ENCODE measurements around the gene PEBP1. TPM values are rescaled to one million over a fixed set of nuclear protein-coding genes. Genes with fewer than 3 reads are reported as not detected.
A peak's percentile ranks its signal among the peaks of the same experiment; 100 is the strongest.

Gene PEBP1
- total RNA-seq, 1 experiment from 2014 or later: 189 TPM

DNA sequence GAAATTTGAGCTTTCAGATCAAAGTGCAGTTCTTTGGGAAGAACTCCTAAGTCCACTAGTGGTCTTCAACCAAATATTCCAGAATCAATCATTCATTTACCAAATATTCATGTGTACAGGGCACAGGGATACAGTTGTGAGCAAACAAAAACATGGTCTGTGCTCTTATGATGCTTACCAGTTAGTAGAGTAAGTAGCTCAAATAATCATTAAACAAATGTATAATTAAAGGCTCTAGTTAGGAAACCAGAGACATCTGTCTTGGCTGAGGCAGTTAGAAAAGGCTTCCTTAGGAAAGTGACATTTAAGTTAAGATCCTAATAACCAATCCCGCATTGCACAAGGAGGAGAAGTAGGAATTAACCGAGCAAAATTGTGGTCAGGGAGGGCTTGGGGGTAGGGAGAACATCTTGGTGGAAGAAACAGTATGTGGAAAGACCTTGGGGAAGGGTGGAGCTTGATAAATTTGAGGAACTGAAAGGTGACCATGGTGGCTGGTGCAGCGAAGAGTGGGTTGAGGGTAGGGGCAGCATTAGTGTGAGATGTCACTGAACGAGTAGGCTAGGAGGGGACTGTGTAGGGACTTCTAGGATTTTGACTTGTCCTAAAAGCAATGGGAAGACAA, 40.0 kb downstream of the PEBP1 start:
- H4K20me1 ChIP-seq (ENCODE audit: insufficient read depth): no peaks in the 10 kb centered on the region
- no peaks in the 10 kb centered on the region for H3K9me3 ChIP-seq (ENCODE audit: insufficient read depth, low read depth)
- no peak overlapping the region for H2AFZ ChIP-seq
- H3F3A ChIP-seq (ENCODE audit: insufficient read depth, low read depth): no peaks in the 10 kb centered on the region
- POLR2A ChIA-PET (ENCODE audit: unreplicated experiment): interaction anchor here (0.7 kb wide), 1 partner anchor 200 kb away, joined by 6 read pairs; no protein-coding TSS in a partner anchor
- DNase-seq: no peak
- H3K36me3 ChIP-seq (ENCODE audit: low read depth): peaks cover 14% of the 10 kb centered on the region; the same call in 1 of the 2 replicates
- CTCF ChIA-PET: no interaction called here
- no peak overlapping the region for H3K4me2 ChIP-seq
- H3K9me2 ChIP-seq (ENCODE audit: insufficient read depth): no peaks in the 10 kb centered on the region
- H3K27ac ChIP-seq: no peak overlapping the region
- no peaks in the 10 kb centered on the region for H3K27me3 ChIP-seq (ENCODE audit: insufficient read depth, low read depth)
- no peak for TF ChIP-seq CTCF (conservative IDR thresholded peaks at IDR 0.05)
- no TSS peak for BruUV-seq (replicated peaks)
- H3K4me3 ChIP-seq: no peak overlapping the region
- no peaks in the 10 kb centered on the region for H3K4me1 ChIP-seq (replicated peaks; ENCODE audit: insufficient read depth)
- no peaks in the 10 kb centered on the region for H3K79me2 ChIP-seq (ENCODE audit: low read depth)
- intact Hi-C loops (cut with micrococcal nuclease; ENCODE audit: unreplicated experiment): no loop called here

DNA sequence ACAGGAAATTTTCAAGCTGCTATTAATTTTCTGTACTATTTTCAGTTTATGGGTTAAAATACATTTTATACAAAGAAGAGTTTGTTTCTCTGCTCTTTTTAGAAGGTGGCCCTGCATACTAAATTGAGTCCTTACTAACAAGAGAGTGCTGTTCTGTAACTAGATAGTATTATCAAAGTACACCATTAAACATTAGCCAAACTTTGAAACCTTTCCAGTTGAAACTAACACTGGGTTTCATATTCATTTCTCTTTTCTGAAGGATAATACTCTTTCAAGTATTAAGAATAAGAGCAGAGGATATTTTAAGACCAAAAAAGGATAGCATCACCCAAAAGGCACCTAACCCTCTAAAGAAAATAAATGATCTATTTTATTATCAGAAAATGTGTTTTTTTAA, 47.2 kb downstream of the PEBP1 start:
- Histone ChIP-seq H3F3A (ENCODE audit: insufficient read depth, low read depth) (peaks cover 8% of the 10 kb centered on the region; the same call in 1 of the 2 replicates), H3K27ac (peak overlapping the region; percentile 55), H4K20me1 (ENCODE audit: insufficient read depth) (no peaks in the 10 kb centered on the region), H3K27me3 (ENCODE audit: insufficient read depth, low read depth) (no peaks in the 10 kb centered on the region), H3K4me3 (no peak overlapping the region), H3K9me3 (ENCODE audit: insufficient read depth, low read depth) (no peaks in the 10 kb centered on the region), H3K4me2 (no peak overlapping the region), H3K9me2 (ENCODE audit: insufficient read depth) (no peaks in the 10 kb centered on the region), H2AFZ (no peak overlapping the region), H3K36me3 (ENCODE audit: low read depth) (no peaks in the 10 kb centered on the region; the same call in 1 of the 2 replicates), H3K4me1 (replicated peaks; ENCODE audit: insufficient read depth) (peaks cover 5% of the 10 kb centered on the region; the same call in 1 of the 2 replicates), H3K79me2 (ENCODE audit: low read depth) (no peaks in the 10 kb centered on the region)
- intact Hi-C loops (cut with micrococcal nuclease; ENCODE audit: unreplicated experiment): loop anchor here (5.0 kb wide), 2 partner anchors 61 to 119 kb away; no protein-coding TSS in a partner anchor
- TF ChIP-seq CTCF (conservative IDR thresholded peaks at IDR 0.05): no peak
- TF ChIP-seq EZH2 (IDR thresholded peaks at IDR 0.05; ENCODE audit: low read depth): no peak
- DNase-seq: no peak
- no TSS peak for BruUV-seq (replicated peaks)
- ChIA-PET POLR2A (ENCODE audit: unreplicated experiment) (interaction anchor here (0.7 kb wide), 1 partner anchor 183 kb away, joined by 4 read pairs; no protein-coding TSS in a partner anchor), CTCF (interaction anchor here (1.4 to 2.0 kb wide), 2 partner anchors 62 to 193 kb away, joined by 3 to 14 read pairs; partner anchors contain the start of gene SUDS3)

- H3K79me2 ChIP-seq (ENCODE audit: low read depth): no peaks in the 10 kb centered on the region
- H3K9me2 ChIP-seq (ENCODE audit: insufficient read depth): no peaks in the 10 kb centered on the region
- H3K9me3 ChIP-seq (ENCODE audit: insufficient read depth, low read depth): no peaks in the 10 kb centered on the region
- H3F3A ChIP-seq (ENCODE audit: insufficient read depth, low read depth): peaks cover 8% of the 10 kb centered on the region; the same call in 1 of the 2 replicates
- no peaks in the 10 kb centered on the region for H4K20me1 ChIP-seq (ENCODE audit: insufficient read depth)
- ChIA-PET CTCF (interaction anchor here (1.4 to 2.0 kb wide), 2 partner anchors 62 to 192 kb away, joined by 3 to 14 read pairs; partner anchors contain the start of gene SUDS3), POLR2A (ENCODE audit: unreplicated experiment) (no interaction called here)
- H3K4me3 ChIP-seq: no peak overlapping the region
- no peak for DNase-seq
- H3K36me3 ChIP-seq (ENCODE audit: low read depth): no peaks in the 10 kb centered on the region; the same call in 1 of the 2 replicates
- BruUV-seq (replicated peaks): no TSS peak
- intact Hi-C loops (cut with micrococcal nuclease; ENCODE audit: unreplicated experiment): loop anchor here (5.0 kb wide), 2 partner anchors 61 to 119 kb away; no protein-coding TSS in a partner anchor
- H2AFZ ChIP-seq: no peak overlapping the region
- H3K27me3 ChIP-seq (ENCODE audit: insufficient read depth, low read depth): no peaks in the 10 kb centered on the region
- TF ChIP-seq EZH2 (IDR thresholded peaks at IDR 0.05; ENCODE audit: low read depth) (no peak), CTCF (conservative IDR thresholded peaks at IDR 0.05) (no peak)
- no peak overlapping the region for H3K4me2 ChIP-seq
- H3K4me1 ChIP-seq (replicated peaks; ENCODE audit: insufficient read depth): peaks cover 5% of the 10 kb centered on the region; the same call in 1 of the 2 replicates
- H3K27ac ChIP-seq: peak overlapping the region; percentile 55; the same call in 1 of the 2 replicates
Measured at GRCh38 chr12:118183711-118184110, 47.8 kb downstream of the PEBP1 start.

All from PC-9 (cell line).